Adrenal gland (tissue), 12 donors: ENCODE data around the gene ETAA1. TPM values are rescaled to one million over a fixed set of nuclear protein-coding genes. Genes with fewer than 3 reads are reported as not detected.
A peak's percentile ranks its signal among the peaks of the same experiment; 100 is the strongest.

Experiments used
- DNase-seq, 7 donors: peaks; one replicate each; pipeline ENCODE4 v3.0.0-alpha.2; 2019 to 2020
- H3K27ac ChIP-seq, 5 donors: fragments of 200-600 bp; sonication (generic) in 4 of 5; 1 replicate in 3 of 5; 2 replicates in 2 of 5; pipeline versions ENCODE4 v1.5.1 to v1.8.0; 2016 to 2020; ENCODE audit warnings: mild to moderate bottlenecking in 1 of 5
- H3K27me3 ChIP-seq: fragments of 200-600 bp; 2 replicates; pipeline ENCODE4 v1.8.0; 2021
- H3K36me3 ChIP-seq, 2 donors: fragments of 200-600 bp; replicated peaks in 1 of 2; 1 replicate in 1 of 2; 2 replicates in 1 of 2; pipeline versions ENCODE4 v1.5.1 to v1.8.0; 2018 to 2022
- H3K4me1 ChIP-seq, 2 donors: fragments of 200-600 bp; replicated peaks in 1 of 2; 1 replicate in 1 of 2; 2 replicates in 1 of 2; pipeline versions ENCODE4 v1.5.1 to v1.8.0; 2018 to 2021
- H3K4me3 ChIP-seq, 4 donors: fragments of 200-600 bp; sonication (generic) in 3 of 4; one replicate each; pipeline ENCODE4 v1.5.1; 2016 to 2018
- H3K9me3 ChIP-seq, 3 donors: fragments of 200-600 bp; sonication (generic) in 1 of 3; replicated peaks in 1 of 3; 1 replicate in 2 of 3; 2 replicates in 1 of 3; pipeline versions ENCODE4 v1.5.1 to v1.8.0; 2016 to 2021
- CTCF ChIP-seq, 6 experiments: fragments of 450-650 bp in 4 of 6; fragments of 200-600 bp in 2 of 6; sonication (generic) in 1 of 6; IDR thresholded peaks; 1 replicate in 5 of 6; 2 replicates in 1 of 6; pipeline versions ENCODE4 v1.5.1 to v1.8.0; 2016 to 2021; ENCODE audit warnings: antibody characterized with exemption in 6 of 6, mild to moderate bottlenecking in 2 of 6, moderate library complexity in 1 of 6
- POLR2A ChIP-seq, 2 donors: fragments of 450-650 bp; IDR thresholded peaks; one replicate each; pipeline ENCODE4 v1.6.1; 2017; ENCODE audit warnings: antibody characterized with exemption in 2 of 2, mild to moderate bottlenecking in 2 of 2, moderate library complexity in 1 of 2
- WGBS, 4 donors: extraction: QIAGEN DNeasy Blood & Tissue Kit in 2 of 4; methylation state at CpG; one replicate each; pipeline versions ENCODE4 v1.1.5 to v1.1.7; 2013 to 2017; 5-methylcytosine and 5-hydroxymethylcytosine counted together
- intact Hi-C, 2 donors: fragments of 100-400 bp; cut with DNase I; formaldehyde crosslinking; loops; one replicate each; pipeline versions ENCODE4 v1.14.1 to v1.15.0; 2022 to 2023
- polyA plus RNA-seq, 3 donors: library from polyadenylated mRNA; stranded (reverse); fragments of 200-250 nt in 2 of 3; fragments of 350-450 nt in 1 of 3; fragmentation: Illumina TruSeq in 1 of 3; extraction: RNeasy Lipid Tissue Mini Kit (QIAGEN cat#74804) in 1 of 3; gene quantifications; one replicate each; pipeline ENCODE4 v1.2.3, GENCODE V29; 2013 to 2014
- total RNA-seq, 9 donors: library from RNA; depleted of rRNA in 4 of 9; stranded (reverse); fragments of >200 nt in 4 of 9; fragments of 120-200 nt in 1 of 9; fragmentation: NEBNext Ultra II Directional in 1 of 9; extraction: Animal tissue kit (Norgen Biotek cat#: 25700) in 1 of 9; gene quantifications; one replicate each; pipeline versions ENCODE4 v1.1.0 to v1.2.4, GENCODE V29; 2013 to 2023
- donor health status: healthy with polysubstance abuse.
- donor health status: Bipolar disorder and iron deficiency.
- donor health status: DM: yes; HTN: yes; CAD: no.
- donor health status: DM: no; HTN: no; CAD: no.
- donor health status: DM: no; HTN: no; CAD: no.
- donor health status: DM: yes; HTN: yes; CAD: no.

ETAA1 gene
- total and polyA plus RNA-seq, 12 donors: 7.9 to 54.7 (median 24.1) TPM

- intact Hi-C loops: no loop called here
- 62 to 86% (median 67%) methylated on average over 3 of the region's 3 CpGs for WGBS, 4 donors
- Histone ChIP-seq H3K27me3 (no peaks in the 10 kb centered on the region), H3K4me3 (no peak overlapping the region), H3K9me3 (no peaks in the 10 kb centered on the region), H3K27ac (peak overlapping the region in 4 of 5 donors; percentile 46 to 73 (median 54)), H3K36me3 (no peaks in the 10 kb centered on the region), H3K4me1 (peaks cover 16 to 32% of the 10 kb centered on the region in 2 donors)
- DNase-seq: peak in 6 of 7 donors; percentile 39 to 63 (median 46)
- no peak for TF ChIP-seq CTCF (IDR thresholded peaks at IDR 0.05)
- no peak for TF ChIP-seq POLR2A (IDR thresholded peaks at IDR 0.05)
These were observed 2.4 kb upstream of the ETAA1 start for GRCh38 chr2:67394734-67395133.

GRCh38 chr2:67399144-67399543 is 2.0 kb downstream of the ETAA1 start:
- peaks cover 0 to 17% of the 10 kb centered on the region in 2 donors for H3K36me3 ChIP-seq
- DNase-seq: no peak
- H3K4me3 ChIP-seq: peak overlapping the region in 1 of 4 donors; percentile 86
- no peak for TF ChIP-seq CTCF (IDR thresholded peaks at IDR 0.05)
- no peak for TF ChIP-seq POLR2A (IDR thresholded peaks at IDR 0.05)
- intact Hi-C loops: no loop called here
- 69 to 78% (median 72%) methylated on average over 2 of the region's 2 CpGs for WGBS, 4 donors
- H3K27me3 ChIP-seq: no peaks in the 10 kb centered on the region
- H3K4me1 ChIP-seq: peaks cover 37 to 57% of the 10 kb centered on the region in 2 donors
- H3K9me3 ChIP-seq: no peaks in the 10 kb centered on the region
- H3K27ac ChIP-seq: peak overlapping the region in 1 of 5 donors; percentile 14

DNA sequence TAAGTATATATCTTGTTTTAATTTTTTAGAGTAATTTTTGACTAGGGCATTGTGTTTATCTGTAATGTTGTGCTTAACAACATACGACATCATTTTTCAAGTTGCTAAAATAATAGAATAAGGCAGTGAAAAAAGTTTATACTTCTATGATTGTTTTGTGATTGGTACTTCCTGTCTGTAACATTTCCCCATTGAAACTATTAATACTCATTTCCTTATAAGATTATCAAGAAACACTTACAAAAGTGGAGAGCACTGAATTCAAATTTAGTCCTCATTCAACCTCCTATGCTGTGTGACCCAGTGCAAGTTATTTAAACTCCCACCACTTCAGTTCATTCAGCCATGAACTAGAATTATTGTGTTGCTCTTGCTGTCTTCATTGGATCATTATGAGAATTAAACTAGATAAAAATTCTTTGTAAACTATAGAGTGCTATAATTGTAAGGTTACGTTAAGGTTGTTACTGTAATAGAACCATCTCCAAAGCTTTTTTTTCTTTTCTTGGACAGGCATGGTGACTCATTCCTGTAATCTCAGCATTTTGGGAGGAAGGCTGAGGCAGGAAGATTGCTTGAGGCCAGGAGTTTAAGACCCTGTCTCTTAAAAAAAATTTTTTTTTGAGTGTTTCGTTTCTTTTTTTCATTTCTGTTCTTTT is 2.8 kb downstream of the ETAA1 start:
- H3K27me3 ChIP-seq: no peaks in the 10 kb centered on the region
- intact Hi-C loops: no loop called here
- H3K27ac ChIP-seq: peak overlapping the region; percentile 35 to 62 (median 56)
- peaks cover 37 to 57% of the 10 kb centered on the region in 2 donors for H3K4me1 ChIP-seq
- H3K36me3 ChIP-seq: peaks cover 0 to 25% of the 10 kb centered on the region in 2 donors
- H3K4me3 ChIP-seq: peak overlapping the region in 1 of 4 donors; percentile 4
- no peak for TF ChIP-seq POLR2A (IDR thresholded peaks at IDR 0.05)
- no peak for TF ChIP-seq CTCF (IDR thresholded peaks at IDR 0.05)
- H3K9me3 ChIP-seq: no peaks in the 10 kb centered on the region
- peak in 2 of 7 donors; percentile 17 to 30 for DNase-seq
- WGBS, 4 donors: 25 to 47% (median 34%) methylated on average over 3 of the region's 3 CpGs

- intact Hi-C loops: no loop called here
- 54 to 57% (median 55%) methylated on average over 4 of the region's 4 CpGs for WGBS, 4 donors
- TF ChIP-seq POLR2A (IDR thresholded peaks at IDR 0.05) (no peak), CTCF (IDR thresholded peaks at IDR 0.05) (no peak)
- Histone ChIP-seq H3K4me3 (peak overlapping the region in 1 of 4 donors; percentile 10), H3K27me3 (no peaks in the 10 kb centered on the region), H3K4me1 (peaks cover 37 to 60% of the 10 kb centered on the region in 2 donors), H3K9me3 (peaks cover 0 to 8% (median 0%) of the 10 kb centered on the region in 3 donors), H3K27ac (peak overlapping the region; percentile 49 to 62 (median 56)), H3K36me3 (peaks cover 0 to 29% of the 10 kb centered on the region in 2 donors)
- no peak for DNase-seq
These were observed 3.7 kb downstream of the ETAA1 start for GRCh38 chr2:67400560-67401485.
